Epithelial cell of esophagus (primary cell): ENCODE measurements around the gene RGS3.

Source experiments
- DNase-seq: peaks from one replicate; pipeline ENCODE4 v3.0.0; 2010; ENCODE audit warnings: low read depth
- H3K4me3 ChIP-seq: 2 replicates; pipeline ENCODE4 v1.5.1; 2011; ENCODE audit warnings: mild to moderate bottlenecking, low read length, control low read depth
- TF ChIP-seq, protein P1 (sequence below): IDR thresholded peaks from 2 replicates; pipeline ENCODE4 v1.5.1; 2011; ENCODE audit warnings: low read depth, mild to moderate bottlenecking, low read length, control low read depth, inconsistent platforms; ENCODE audit not compliant: insufficient read depth; ENCODE audit errors: missing control alignments

The RGS3 gene

GRCh38 chr9:113472199-113472598 is 8.7 kb downstream of the RGS3 start:
- DNase-seq, result no peak
- TF ChIP-seq, protein P1, sequence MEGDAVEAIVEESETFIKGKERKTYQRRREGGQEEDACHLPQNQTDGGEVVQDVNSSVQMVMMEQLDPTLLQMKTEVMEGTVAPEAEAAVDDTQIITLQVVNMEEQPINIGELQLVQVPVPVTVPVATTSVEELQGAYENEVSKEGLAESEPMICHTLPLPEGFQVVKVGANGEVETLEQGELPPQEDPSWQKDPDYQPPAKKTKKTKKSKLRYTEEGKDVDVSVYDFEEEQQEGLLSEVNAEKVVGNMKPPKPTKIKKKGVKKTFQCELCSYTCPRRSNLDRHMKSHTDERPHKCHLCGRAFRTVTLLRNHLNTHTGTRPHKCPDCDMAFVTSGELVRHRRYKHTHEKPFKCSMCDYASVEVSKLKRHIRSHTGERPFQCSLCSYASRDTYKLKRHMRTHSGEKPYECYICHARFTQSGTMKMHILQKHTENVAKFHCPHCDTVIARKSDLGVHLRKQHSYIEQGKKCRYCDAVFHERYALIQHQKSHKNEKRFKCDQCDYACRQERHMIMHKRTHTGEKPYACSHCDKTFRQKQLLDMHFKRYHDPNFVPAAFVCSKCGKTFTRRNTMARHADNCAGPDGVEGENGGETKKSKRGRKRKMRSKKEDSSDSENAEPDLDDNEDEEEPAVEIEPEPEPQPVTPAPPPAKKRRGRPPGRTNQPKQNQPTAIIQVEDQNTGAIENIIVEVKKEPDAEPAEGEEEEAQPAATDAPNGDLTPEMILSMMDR, result no peak
- H3K4me3 ChIP-seq, result no peak overlapping the region

DNA sequence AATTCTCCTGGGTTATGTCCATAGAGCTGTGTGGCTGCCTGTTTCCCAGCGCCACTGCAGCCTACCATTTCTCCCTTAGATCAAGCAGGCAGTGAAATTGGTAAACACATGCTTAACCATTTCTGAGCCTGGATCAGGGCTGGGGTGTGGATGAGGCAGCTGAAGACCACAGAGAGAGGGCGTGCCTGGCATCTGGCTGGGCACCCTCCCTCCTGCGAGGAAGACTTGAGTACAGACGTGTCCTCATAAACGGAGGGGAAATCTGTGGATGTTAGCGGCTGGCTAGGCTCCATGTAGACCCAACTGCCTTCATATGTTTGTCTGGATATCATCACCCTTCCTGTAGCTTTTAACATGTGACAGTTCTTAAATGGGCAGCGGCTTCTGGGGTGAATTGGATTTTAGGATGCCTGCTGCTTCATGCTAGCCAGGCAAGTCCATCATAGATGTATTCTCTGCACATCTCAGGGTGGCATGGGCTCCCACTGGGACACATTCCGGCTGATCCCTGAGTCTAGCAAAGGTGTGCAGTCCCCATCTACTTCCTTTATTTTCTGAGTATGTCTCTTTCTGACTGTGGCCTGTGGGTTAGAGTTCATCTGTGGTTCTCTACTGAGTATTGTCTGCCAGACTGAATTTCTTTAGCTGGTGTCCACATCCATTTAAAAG is 11.0 kb downstream of the RGS3 start:
- DNase-seq, result no peak
- TF ChIP-seq, protein P1, result no peak
- no peak overlapping the region for H3K4me3 ChIP-seq

DNA sequence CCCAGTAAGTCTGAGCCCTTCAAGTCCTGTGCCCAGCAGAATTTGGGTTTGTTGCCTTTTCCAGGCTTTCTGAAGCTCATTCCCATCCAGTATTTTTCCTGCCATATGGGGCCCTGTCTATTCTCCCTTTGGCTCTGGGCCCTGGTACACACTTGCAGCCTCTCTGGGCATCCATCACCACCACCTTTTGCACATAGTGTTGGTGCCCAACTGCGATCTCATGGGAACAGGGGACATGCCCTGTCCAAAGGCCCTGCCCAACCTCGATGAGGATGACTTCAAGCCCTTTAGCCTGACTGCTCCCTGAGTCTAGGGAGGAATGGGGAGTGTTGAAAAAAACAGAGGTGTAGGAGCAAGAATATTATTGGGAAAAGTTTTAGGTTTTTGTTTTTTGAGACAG is 11.5 kb downstream of the RGS3 start:
- H3K4me3 ChIP-seq, result no peak overlapping the region
- TF ChIP-seq, protein P1, result no peak
- no peak for DNase-seq

- TF ChIP-seq, protein P1, result no peak
- H3K4me3 ChIP-seq, result no peak overlapping the region
- DNase-seq, result no peak
These were observed 12.5 kb downstream of the RGS3 start for GRCh38 chr9:113475992-113476391.

DNA sequence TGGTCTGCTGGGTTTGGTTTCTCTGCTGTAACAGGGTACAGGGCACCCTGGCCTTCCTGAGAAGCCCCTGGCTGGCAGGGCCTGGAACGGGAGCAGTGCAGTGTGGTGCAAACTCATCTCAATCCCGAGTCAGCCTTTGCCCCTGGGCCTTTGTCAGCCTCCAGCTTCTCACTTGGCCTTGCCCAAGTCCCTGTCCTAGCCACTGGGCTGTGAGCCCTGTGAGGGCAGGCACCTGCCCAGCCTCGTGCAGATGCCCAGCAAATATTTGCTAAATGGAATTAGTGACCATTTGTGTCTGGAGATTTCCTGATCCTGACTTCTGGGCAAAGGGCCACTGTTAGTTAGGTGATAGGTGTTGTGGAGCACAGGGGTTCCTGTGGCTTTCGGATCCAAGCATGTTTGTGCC is 13.0 kb downstream of the RGS3 start:
- no peak for DNase-seq
- no peak overlapping the region for H3K4me3 ChIP-seq
- TF ChIP-seq, protein P1, result no peak

GRCh38 chr9:113477058-113477457 is 13.5 kb downstream of the RGS3 start:
- no peak for DNase-seq
- TF ChIP-seq, protein P1, result no peak
- no peak overlapping the region for H3K4me3 ChIP-seq

- TF ChIP-seq, protein P1, result no peak
- H3K4me3 ChIP-seq, result no peak overlapping the region
- DNase-seq, result no peak
These were observed 14.1 kb downstream of the RGS3 start for GRCh38 chr9:113477661-113478060.
